OCI-LY7 (cell line): ENCODE data around the gene LMO3. TPM values are rescaled to one million over a fixed set of nuclear protein-coding genes. Genes with fewer than 3 reads are reported as not detected.

Source experiments
- BruUV-seq: library from RNA; stranded (reverse); fragments of 400-500 nt; replicated peaks from 2 replicates; lab custom pipeline; 2021; lab: Mats Ljungman, UMichigan
- CTCF ChIA-PET: fragments of 300-600 bp; sonication (Branson Sonifier 250); formaldehyde crosslinking; loops from one replicate; lab custom pipeline; 2022; ENCODE audit warnings: antibody characterized with exemption; ENCODE audit not compliant: unreplicated experiment; lab: Charles Lee
- POLR2A ChIA-PET: fragments of 300-600 bp; sonication (Branson Sonifier 250); formaldehyde crosslinking; loops from one replicate; lab custom pipeline; 2022; ENCODE audit warnings: antibody characterized with exemption; lab: Charles Lee
- DNase-seq: peaks from one replicate; pipeline ENCODE4 v3.0.0-alpha.2; 2015; ENCODE audit warnings: low spot score
- H2AFZ ChIP-seq: fragments of 200-600 bp; sonication (generic), shearing (Covaris generic); 2 replicates; pipeline ENCODE4 v1.6.1; 2014; ENCODE audit warnings: mild to moderate bottlenecking, antibody characterized with exemption, low read length, moderate library complexity
- H3K27ac ChIP-seq: fragments of 200-600 bp; sonication (generic); 2 replicates; pipeline ENCODE4 v1.5.1; 2014; ENCODE audit warnings: mixed run types, low read depth, mild to moderate bottlenecking, moderate library complexity, low read length, inconsistent platforms; ENCODE audit not compliant: poor library complexity, severe bottlenecking
- H3K36me3 ChIP-seq: fragments of 200-600 bp; sonication (generic); 2 replicates; pipeline ENCODE4 v1.6.1; 2014; ENCODE audit warnings: mild to moderate bottlenecking, antibody characterized with exemption, low read length, moderate library complexity, mixed read lengths; ENCODE audit not compliant: insufficient read depth
- H3K4me1 ChIP-seq: fragments of 200-600 bp; sonication (generic); 2 replicates; pipeline ENCODE4 v1.5.1; 2014; ENCODE audit warnings: mild to moderate bottlenecking, low read length; ENCODE audit not compliant: insufficient read depth, poor library complexity, severe bottlenecking
- H3K4me2 ChIP-seq: fragments of 200-600 bp; sonication (generic); 2 replicates; pipeline ENCODE4 v1.6.1; 2014; ENCODE audit warnings: mild to moderate bottlenecking, low read length
- H3K4me3 ChIP-seq: fragments of 200-600 bp; sonication (generic); 2 replicates; pipeline ENCODE4 v1.5.1; 2014; ENCODE audit warnings: mild to moderate bottlenecking, low read depth, low read length; ENCODE audit not compliant: poor library complexity, severe bottlenecking
- H3K79me2 ChIP-seq: fragments of 200-600 bp; sonication (generic); 2 replicates; pipeline ENCODE4 v1.6.1; 2016; ENCODE audit warnings: low read depth, mild to moderate bottlenecking, low read length, moderate library complexity, mixed read lengths; ENCODE audit not compliant: insufficient read depth
- H3K9me2 ChIP-seq: fragments of 200-600 bp; sonication (generic); 2 replicates; pipeline ENCODE4 v1.6.1; 2016; ENCODE audit warnings: mild to moderate bottlenecking, low read length, mixed read lengths; ENCODE audit not compliant: insufficient read depth
- H3K9me3 ChIP-seq: fragments of 200-600 bp; sonication (generic); 2 replicates; pipeline ENCODE4 v1.6.1; 2014; ENCODE audit warnings: mild to moderate bottlenecking, mixed run types, low read length, mixed read lengths
- H4K20me1 ChIP-seq: fragments of 200-600 bp; sonication (generic); 2 replicates; pipeline ENCODE4 v1.6.1; 2014; ENCODE audit warnings: mild to moderate bottlenecking, antibody characterized with exemption, low read length, moderate library complexity, mixed read lengths; ENCODE audit not compliant: insufficient read depth
- EZH2phosphoT487 ChIP-seq: fragments of 200-600 bp; sonication (generic); IDR thresholded peaks from 2 replicates; pipeline ENCODE4 v1.6.1; 2018; ENCODE audit warnings: low read depth, borderline replicate concordance, mild to moderate bottlenecking, mixed run types, antibody characterized with exemption, low read length, moderate library complexity, mixed read lengths
- intact Hi-C: fragments of 100-400 bp; cut with micrococcal nuclease; formaldehyde crosslinking; loops from one replicate; pipeline ENCODE4 v1.10.0; 2022; ENCODE audit not compliant: unreplicated experiment
- total RNA-seq, 2 experiments: library from RNA; depleted of rRNA in 1 of 2; stranded (reverse); fragments of >200 nt in 1 of 2; shearing (Covaris generic) in 1 of 2; gene quantifications; 2 replicates each; pipeline ENCODE4 v1.2.3, GENCODE V29; 2014 to 2022
- TF ChIP-seq, protein P1 (sequence below): fragments of 200-600 bp; sonication (generic); conservative IDR thresholded peaks from 2 replicates; pipeline ENCODE4 v1.5.1; 2014; ENCODE audit warnings: mild to moderate bottlenecking, antibody characterized with exemption, low read length, moderate library complexity, mixed read lengths

LMO3 gene
- total RNA-seq, 2 experiments from 2014 or later, result 10.6 to 13.1 TPM

DNA sequence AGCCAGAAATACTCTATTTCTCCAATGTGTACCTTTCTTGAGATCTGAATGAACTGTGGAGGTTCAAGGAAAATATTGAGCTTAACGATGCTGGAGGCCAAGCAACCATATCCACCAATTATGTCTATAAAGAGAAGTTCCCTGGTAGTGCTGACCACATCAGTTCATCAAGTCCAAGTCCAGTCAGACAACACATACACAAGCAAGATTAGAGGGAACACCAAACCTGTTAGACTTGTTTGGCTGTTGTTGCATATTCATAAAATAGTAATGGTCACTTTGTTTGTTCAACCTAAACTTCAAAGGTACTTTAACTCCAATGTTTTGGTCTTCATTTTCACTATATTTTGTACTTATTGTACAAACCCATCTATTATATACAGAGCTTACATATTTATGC is 81.6 kb downstream of the LMO3 start:
- Histone ChIP-seq H3K4me2 (no peak overlapping the region), H3K9me2 (no peaks in the 10 kb centered on the region), H3K4me3 (no peak overlapping the region), H3K36me3 (no peaks in the 10 kb centered on the region), H4K20me1 (no peaks in the 10 kb centered on the region), H2AFZ (no peak overlapping the region), H3K79me2 (no peaks in the 10 kb centered on the region), H3K4me1 (peaks cover 14% of the 10 kb centered on the region), H3K27ac (no peak overlapping the region), H3K9me3 (no peaks in the 10 kb centered on the region)
- TF ChIP-seq, protein P1, sequence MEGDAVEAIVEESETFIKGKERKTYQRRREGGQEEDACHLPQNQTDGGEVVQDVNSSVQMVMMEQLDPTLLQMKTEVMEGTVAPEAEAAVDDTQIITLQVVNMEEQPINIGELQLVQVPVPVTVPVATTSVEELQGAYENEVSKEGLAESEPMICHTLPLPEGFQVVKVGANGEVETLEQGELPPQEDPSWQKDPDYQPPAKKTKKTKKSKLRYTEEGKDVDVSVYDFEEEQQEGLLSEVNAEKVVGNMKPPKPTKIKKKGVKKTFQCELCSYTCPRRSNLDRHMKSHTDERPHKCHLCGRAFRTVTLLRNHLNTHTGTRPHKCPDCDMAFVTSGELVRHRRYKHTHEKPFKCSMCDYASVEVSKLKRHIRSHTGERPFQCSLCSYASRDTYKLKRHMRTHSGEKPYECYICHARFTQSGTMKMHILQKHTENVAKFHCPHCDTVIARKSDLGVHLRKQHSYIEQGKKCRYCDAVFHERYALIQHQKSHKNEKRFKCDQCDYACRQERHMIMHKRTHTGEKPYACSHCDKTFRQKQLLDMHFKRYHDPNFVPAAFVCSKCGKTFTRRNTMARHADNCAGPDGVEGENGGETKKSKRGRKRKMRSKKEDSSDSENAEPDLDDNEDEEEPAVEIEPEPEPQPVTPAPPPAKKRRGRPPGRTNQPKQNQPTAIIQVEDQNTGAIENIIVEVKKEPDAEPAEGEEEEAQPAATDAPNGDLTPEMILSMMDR, result no peak
- TF ChIP-seq EZH2phosphoT487, result no peak
- DNase-seq, result no peak
- ChIA-PET CTCF (no interaction called here), POLR2A (interaction anchor here (1.3 kb wide), 1 partner anchor 9 kb away, joined by 4 read pairs; no protein-coding TSS in a partner anchor)
- intact Hi-C loops, result no loop called here
- no TSS peak for BruUV-seq

DNA sequence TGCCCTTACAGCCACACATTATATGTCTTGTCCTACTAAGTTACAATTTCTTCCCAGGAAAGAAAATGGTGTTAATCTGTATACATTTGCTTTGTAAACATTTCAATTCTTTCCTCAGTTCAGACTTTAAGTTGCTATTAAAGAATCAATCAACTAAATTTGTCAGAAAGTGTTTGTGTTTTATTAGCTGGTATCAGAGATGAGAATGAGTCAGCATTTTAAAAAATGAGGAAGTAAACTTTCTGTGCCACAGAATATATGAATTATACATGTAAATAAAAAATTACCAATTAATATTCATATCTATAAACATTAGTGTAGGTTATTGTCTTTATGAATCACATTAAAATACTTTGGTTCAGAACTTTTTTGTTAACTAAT is 82.0 kb downstream of the LMO3 start:
- POLR2A ChIA-PET, result interaction anchor here (0.5 to 1.3 kb wide), 2 partner anchors 9 to 1584 kb away, joined by 3 to 4 read pairs; no protein-coding TSS in a partner anchor
- CTCF ChIA-PET, result no interaction called here
- no peak for DNase-seq
- Histone ChIP-seq H3K27ac (no peak overlapping the region), H4K20me1 (no peaks in the 10 kb centered on the region), H3K9me2 (0 out of 2 replicates have a peak, but pooled peaks cover 4% of the 10 kb centered on the region), H3K4me3 (no peak overlapping the region), H3K79me2 (no peaks in the 10 kb centered on the region), H3K36me3 (no peaks in the 10 kb centered on the region), H2AFZ (no peak overlapping the region), H3K9me3 (no peaks in the 10 kb centered on the region), H3K4me1 (peaks cover 14% of the 10 kb centered on the region), H3K4me2 (no peak overlapping the region)
- intact Hi-C loops, result no loop called here
- TF ChIP-seq, protein P1, result no peak
- no peak for TF ChIP-seq EZH2phosphoT487
- BruUV-seq, result no TSS peak

DNA sequence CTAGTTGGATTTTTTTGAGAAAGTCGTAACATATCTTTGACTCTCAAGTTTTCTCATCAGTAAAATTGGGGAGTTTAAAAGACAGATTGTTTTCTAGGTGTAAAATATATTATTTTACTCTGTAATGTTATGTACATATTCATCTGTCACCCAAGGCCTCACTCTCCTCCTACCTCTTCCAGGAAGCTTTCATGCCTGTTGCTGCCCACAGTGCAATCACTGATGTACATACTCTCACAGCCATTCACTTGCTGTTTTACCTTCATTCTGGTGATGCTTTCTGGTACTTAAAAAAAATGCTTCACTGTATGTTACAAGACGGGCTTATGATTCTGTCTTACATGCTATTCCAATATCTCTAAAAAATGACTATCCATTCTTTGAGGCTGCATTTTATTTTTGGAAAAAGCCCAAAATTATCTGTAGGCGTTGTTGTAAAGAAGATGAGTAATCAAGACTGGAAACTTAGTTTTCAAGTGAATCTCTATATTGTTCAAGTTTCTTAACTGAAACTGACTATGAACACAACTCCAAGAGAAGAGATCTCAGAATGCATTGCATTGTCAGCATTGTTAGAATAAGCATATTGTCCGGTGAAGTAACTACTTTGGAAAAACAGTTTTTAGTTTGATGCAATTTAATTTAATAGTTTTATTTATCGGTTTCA is 82.5 kb downstream of the LMO3 start:
- Histone ChIP-seq H3K79me2 (no peaks in the 10 kb centered on the region), H3K9me2 (0 out of 2 replicates have a peak, but pooled peaks cover 5% of the 10 kb centered on the region), H3K36me3 (no peaks in the 10 kb centered on the region), H3K27ac (no peak overlapping the region), H4K20me1 (no peaks in the 10 kb centered on the region), H3K4me1 (peaks cover 14% of the 10 kb centered on the region), H3K4me3 (no peak overlapping the region), H3K9me3 (no peaks in the 10 kb centered on the region), H2AFZ (no peak overlapping the region), H3K4me2 (no peak overlapping the region)
- intact Hi-C loops, result no loop called here
- no peak for DNase-seq
- CTCF ChIA-PET, result no interaction called here
- POLR2A ChIA-PET, result interaction anchor here (0.5 to 1.3 kb wide), 2 partner anchors 10 to 1584 kb away, joined by 3 to 4 read pairs; no protein-coding TSS in a partner anchor
- no TSS peak for BruUV-seq
- TF ChIP-seq, protein P1, result no peak
- no peak for TF ChIP-seq EZH2phosphoT487
